Kidney epithelial cell (primary cell): ENCODE data around the gene GRB14. TPM values are rescaled to one million over a fixed set of nuclear protein-coding genes. Genes with fewer than 3 reads are reported as not detected.
"Not testable (repeated sequence)": the region's sequence is repeated elsewhere in the genome, so short reads cannot be mapped to it uniquely, and the experiment has no call there.

Experiments used
- DNase-seq: peaks from one replicate; pipeline ENCODE4 v3.0.0-alpha.2; 2010; ENCODE audit warnings: low read depth
- H3K27me3 ChIP-seq: 2 replicates; pipeline ENCODE4 v1.6.0; 2011; ENCODE audit warnings: low read length; ENCODE audit not compliant: control insufficient read depth, insufficient read depth
- H3K36me3 ChIP-seq: 2 replicates; pipeline ENCODE4 v1.5.1; 2011; ENCODE audit warnings: low read length; ENCODE audit not compliant: control insufficient read depth, insufficient read depth
- H3K4me3 ChIP-seq: 2 replicates; pipeline ENCODE4 v1.5.1; 2011; ENCODE audit warnings: low read depth, mild to moderate bottlenecking, control low read depth, low read length
- CTCF ChIP-seq: IDR thresholded peaks from 2 replicates; pipeline ENCODE4 v1.5.1; 2011; ENCODE audit warnings: mild to moderate bottlenecking, moderate library complexity, low read length, control low read depth, inconsistent platforms; ENCODE audit not compliant: insufficient read depth, poor library complexity, severe bottlenecking
- total RNA-seq: library from RNA; depleted of rRNA; stranded (reverse); fragments of >200 nt; gene quantifications from 2 replicates; pipeline ENCODE4 v1.2.3, GENCODE V29; 2015

The GRB14 gene
- total RNA-seq, 1 donor from 2014 or later: 9.2 TPM

- Histone ChIP-seq H3K4me3 (no peak overlapping the region), H3K27me3 (no peaks in the 10 kb centered on the region), H3K36me3 (no peaks in the 10 kb centered on the region)
- TF ChIP-seq CTCF: no peak
- DNase-seq: peak; percentile 66
Observed at GRCh38 chr2:164644036-164644700, 22.9 kb upstream of the GRB14 start.

- TF ChIP-seq CTCF: no peak
- Histone ChIP-seq H3K4me3 (no peak overlapping the region), H3K27me3 (no peaks in the 10 kb centered on the region), H3K36me3 (no peaks in the 10 kb centered on the region)
- DNase-seq: no peak
Observed at GRCh38 chr2:164642946-164643555, 21.8 kb upstream of the GRB14 start.

GRCh38 chr2:164642268-164642667 is 21.0 kb upstream of the GRB14 start:
- no peak for DNase-seq
- no peak overlapping the region for H3K4me3 ChIP-seq
- H3K27me3 ChIP-seq: no peaks in the 10 kb centered on the region
- TF ChIP-seq CTCF: no peak
- no peaks in the 10 kb centered on the region for H3K36me3 ChIP-seq

- H3K27me3 ChIP-seq, H3K4me3 ChIP-seq, H3K36me3 ChIP-seq, DNase-seq: not testable (repeated sequence)
Observed at GRCh38 chr2:164628319-164628718, 7.0 kb upstream of the GRB14 start.

- TF ChIP-seq CTCF: no peak
- no peak overlapping the region for H3K4me3 ChIP-seq
- no peaks in the 10 kb centered on the region for H3K36me3 ChIP-seq
- no peak for DNase-seq
- no peaks in the 10 kb centered on the region for H3K27me3 ChIP-seq
Observed at GRCh38 chr2:164625378-164625971, 4.2 kb upstream of the GRB14 start.

GRCh38 chr2:164624316-164624715 is 3.0 kb upstream of the GRB14 start:
- no peaks in the 10 kb centered on the region for H3K36me3 ChIP-seq
- no peaks in the 10 kb centered on the region for H3K27me3 ChIP-seq
- no peak for DNase-seq
- no peak for TF ChIP-seq CTCF
- no peak overlapping the region for H3K4me3 ChIP-seq
